HG03060 (cell line): Measurements from ENCODE around the gene SLC25A21.
"Not testable (repeated sequence)": the region's sequence is repeated elsewhere in the genome, so short reads cannot be mapped to it uniquely, and the experiment has no call there.

ENCODE experiments used
- ATAC-seq: cut with Tn5 transposase; IDR thresholded peaks from one replicate; pipeline ENCODE4 v1.9.1; 2021; ENCODE audit warnings: low read depth, moderate number of reproducible peaks; ENCODE audit not compliant: unreplicated experiment

Gene SLC25A21

DNA sequence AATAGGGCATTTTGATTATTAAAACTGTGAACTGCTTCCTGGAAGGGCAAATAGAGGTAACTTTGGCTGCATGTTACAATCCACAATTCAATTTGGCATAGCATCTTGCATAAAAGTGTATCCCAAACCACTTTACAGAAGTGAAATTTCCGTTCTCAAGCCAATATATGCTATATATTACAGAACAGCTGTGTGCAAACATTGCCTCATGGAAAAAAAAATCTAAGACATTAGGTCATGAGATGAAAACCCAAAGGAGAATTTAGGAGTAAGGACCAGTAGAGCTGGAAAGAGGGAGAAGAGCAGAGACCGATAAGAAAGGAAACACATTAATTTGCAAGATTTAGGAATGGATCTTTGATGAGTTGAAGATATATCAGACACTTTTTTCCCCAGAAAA lies 271.6 kb downstream of the SLC25A21 start:
- no peak for ATAC-seq

DNA sequence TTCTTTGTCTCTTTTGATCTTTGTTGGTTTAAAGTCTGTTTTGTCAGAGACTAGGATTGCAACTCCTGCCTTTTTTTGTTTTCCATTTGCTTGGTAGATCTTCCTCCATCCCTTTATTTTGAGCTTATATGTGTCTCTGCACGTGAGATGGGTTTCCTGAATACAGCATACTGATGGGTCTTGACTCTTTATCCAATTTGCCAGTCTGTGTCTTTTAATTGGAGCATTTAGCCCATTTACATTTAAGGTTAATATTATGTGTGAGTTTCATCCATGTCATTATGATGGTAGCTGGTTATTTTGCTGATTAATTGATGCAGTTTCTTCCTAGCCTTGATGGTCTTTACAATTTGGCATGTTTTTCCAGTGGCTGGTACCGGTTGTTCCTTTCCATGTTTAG lies 276.1 kb downstream of the SLC25A21 start:
- ATAC-seq, result not testable (repeated sequence)

DNA sequence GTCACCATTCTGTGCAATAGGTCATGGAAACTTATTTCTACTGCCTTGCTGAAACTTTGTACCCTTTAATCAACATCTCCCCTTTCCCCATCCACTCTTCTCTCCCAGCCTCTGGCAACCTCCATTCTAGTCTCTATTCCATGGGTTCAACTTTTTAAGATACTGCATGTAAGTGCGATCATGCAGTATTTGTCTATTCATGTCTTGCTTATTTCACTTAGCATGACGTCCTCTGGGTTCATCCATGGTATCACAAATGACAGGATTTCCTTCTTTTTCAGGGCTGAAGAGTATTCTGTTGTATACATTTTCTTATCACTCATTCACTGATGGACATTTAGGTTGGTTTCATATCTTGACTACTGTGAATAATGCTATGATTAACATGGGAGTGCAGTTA lies 288.4 kb downstream of the SLC25A21 start:
- ATAC-seq, result no peak

DNA sequence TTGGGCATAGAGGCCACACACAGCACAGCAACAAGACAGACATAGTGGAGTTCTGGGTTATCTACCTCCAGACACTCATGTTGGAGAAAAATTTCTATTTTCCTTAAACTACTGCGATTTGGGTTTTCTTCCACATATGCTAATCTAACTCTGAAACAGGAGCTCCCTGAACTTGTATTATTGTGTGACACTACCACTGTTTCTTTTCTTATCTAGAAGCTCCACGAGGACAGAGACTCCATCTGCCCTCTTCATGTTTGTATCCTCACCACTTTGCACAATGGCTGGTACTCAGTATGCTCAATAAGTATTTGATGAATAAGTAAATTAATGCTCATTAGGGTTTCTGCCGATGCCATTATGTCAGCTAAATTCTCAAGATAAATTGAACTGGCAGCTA lies 292.1 kb downstream of the SLC25A21 start:
- no peak for ATAC-seq

DNA sequence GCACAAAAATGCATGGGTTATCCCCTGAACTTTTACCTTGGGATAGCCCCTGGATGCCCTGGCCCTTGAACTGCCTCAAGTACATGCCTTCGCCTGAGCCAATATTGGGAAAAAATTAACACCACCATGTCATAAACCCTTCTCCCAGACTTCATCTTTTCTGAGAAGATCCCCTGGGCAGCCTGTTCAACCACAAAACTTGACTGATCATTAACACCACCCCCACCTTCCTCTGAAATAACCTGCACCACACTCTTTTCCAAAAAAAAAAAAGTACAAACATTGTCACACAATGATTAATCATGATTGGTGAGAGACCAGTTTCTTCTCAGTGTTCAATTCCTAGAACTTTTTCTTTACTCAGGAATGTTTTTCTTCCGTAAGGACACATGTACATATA lies 292.8 kb downstream of the SLC25A21 start:
- ATAC-seq, result no peak

DNA sequence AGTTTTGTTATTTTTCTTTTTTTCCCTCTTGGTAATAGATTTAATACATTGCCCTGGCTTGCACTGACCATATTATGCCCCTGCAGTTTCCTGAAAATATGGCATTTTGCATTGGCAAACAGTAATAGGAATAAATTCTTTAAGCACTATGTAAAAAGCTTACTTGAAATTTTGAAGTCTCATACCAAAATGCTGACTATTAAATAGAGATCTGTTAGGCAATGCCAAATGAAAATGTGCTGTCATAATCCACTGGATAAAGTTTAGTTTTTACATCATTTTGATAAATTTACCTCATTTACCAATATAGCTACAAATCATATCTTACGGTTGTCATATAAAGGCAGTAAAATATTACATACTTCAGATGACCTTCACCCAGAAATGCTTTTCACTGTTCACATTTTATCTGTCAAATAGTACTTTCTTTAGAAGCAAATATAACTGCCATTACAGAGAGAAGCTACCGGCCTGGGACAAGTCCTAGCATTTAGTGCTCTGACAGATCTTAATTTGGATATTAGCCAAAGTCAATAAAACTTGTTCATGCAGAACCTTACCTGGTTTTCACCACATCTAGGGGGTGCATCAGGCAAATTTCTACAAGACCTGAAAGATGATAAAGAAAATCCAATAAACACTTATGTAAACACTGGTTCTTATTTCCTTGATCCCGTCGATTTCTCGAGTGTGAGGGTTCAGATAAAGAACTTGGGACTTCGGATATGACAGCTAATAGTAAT lies 297.8 kb downstream of the SLC25A21 start:
- no peak for ATAC-seq

DNA sequence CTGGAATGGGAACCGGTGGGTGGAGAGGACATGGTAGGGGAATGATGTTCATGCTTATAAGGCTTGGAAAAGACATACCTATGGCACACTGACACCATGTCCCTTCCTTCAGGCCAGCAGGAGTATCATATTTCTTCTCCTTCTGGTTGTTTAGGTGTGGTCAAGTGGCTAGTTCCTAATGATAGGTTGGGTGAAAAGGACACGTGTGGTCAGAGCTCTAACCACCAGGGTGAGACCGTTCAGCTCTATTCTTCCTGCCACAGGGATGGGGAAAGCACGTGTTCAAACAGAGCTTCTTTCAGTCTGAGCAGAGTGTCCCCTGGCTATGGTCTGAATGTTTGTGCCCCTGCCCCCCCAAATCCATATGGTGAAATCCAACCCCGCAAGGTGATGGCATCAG lies 301.6 kb downstream of the SLC25A21 start:
- no peak for ATAC-seq

DNA sequence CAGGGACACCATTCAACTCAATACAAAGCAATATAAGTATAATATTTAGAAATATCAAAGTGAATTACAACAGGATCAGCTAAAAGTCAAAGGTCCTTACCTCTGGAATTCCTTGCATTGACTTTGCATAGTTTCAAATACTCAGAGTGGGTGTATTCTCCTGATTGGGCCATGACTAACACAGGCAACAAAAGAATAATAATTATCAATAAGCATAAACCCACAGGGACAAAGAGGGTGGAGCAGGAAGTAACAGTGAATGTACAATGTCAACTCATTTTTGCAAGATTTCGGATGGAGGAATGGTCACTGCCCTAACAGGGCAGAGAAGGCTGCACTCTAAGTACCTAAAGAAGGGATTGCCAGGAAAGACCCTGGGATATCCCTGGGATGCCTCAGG lies 303.3 kb downstream of the SLC25A21 start:
- no peak for ATAC-seq

DNA sequence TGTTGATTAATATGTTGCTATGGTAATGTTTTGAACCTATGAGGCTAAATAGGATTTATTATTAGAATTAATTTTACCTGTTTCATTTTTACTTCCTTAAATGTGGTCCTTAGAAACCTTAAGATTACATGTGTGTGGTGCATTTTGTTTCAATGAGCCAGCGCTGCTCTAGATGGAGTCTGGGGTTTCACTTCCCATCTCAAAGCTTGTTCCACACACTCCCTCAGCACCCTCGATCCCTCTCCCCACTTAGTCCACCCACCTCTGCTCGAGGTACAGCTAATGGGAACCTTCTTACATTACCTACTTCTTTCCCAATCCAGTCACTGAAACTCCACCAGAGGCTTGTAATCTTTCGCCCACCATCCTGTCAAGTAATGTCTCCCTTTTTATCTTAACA lies 305.5 kb downstream of the SLC25A21 start:
- no peak for ATAC-seq

DNA sequence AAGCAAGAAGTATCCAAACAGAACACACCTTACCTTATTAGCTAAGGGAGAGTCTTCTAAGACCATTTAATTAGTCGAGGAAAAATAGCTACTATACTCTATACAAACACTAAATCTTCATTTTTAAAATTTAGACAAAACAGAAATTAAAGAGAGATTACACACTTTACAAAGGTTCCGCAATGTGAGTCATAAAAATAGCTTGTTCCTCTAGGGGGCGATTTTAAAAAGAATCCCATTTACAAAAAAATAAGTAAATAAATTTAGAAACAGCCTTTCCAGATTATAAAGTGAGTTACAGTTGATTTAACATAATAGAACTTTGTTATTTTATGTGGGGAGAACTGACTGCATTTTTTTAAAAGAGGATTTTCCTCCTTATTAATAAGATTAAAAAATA lies 309.1 kb downstream of the SLC25A21 start:
- no peak for ATAC-seq

DNA sequence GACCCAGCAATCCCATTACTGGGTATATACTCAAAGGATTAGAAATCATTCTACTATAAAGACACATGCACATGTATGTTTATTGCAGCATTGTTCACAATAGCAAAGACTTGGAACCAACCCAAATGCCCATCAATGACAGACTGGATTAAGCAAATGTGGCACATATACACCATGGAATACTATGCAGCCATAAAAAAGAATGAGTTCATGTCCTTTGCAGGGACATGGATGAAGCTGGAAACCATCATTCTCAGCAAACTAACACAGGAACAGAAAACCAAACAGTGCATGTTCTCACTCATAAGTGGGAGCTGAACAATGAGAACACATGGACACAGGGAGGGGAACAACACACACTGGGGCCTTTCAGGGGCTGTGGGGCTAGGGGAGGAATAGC lies 310.2 kb downstream of the SLC25A21 start:
- not testable (repeated sequence) for ATAC-seq

DNA sequence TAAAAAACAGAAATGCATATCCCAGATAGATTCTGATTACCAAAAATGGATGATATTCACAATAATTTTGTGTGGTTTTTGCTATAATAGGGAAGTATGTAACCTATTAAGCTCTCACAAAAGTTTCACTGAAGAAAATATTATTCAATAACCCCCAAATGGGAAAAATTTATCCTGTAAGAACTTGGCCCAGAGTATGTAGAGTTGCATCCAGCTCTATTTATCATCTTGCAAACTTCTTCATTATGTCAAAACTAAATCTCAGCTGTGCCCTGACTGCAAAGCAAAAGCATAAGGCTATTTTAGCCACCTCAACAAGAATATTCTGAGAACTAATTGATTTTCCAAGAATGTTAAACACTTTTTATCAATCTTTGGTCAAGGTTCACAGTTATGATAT lies 311.6 kb downstream of the SLC25A21 start:
- no peak for ATAC-seq

DNA sequence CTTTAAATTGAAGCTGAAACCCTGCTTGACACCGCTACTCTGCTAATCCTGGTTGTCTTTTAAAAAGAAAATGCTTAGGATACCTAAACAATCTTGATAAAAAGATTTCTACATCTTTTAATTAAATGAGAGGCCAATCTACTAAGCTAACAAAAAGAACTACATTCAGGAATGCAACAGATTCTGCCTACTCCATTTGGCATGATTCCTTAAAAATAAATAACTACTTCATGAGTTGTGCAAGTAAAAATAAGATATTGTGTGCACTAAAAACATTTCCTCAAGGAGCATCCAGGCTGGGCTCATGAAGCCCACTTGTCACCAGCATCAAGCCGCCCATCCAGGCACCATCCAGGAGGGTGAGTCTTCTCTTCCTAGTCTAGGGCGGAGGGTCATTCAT lies 313.3 kb downstream of the SLC25A21 start:
- no peak for ATAC-seq

DNA sequence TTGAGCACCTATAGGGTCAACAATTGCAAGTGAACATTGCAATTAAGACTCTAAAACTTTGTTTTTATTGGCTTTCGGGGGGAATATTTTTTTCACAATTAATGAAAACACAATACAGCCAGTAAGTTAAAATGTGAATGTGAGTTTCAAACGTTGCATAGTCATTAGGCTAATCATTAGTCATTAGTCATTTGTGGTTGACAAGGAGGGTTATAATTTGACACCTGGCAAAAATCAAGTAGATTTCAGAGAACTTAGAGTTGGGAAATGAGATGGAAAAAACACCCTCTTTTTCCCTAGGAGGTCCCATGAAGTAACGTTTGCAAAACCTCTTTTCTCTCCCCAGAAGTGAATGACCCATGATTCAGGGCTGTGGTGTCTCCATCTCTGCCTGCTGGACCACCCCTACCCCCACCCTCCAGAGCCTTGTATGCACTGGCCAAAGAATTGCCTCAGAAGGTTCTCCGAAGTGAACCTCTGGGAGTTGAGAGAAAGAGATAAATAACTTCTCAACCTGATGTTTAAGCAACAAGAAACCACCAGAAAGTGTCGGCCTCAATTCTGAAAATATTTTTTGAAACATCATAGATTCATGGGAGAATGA lies 314.5 kb downstream of the SLC25A21 start:
- no peak for ATAC-seq

DNA sequence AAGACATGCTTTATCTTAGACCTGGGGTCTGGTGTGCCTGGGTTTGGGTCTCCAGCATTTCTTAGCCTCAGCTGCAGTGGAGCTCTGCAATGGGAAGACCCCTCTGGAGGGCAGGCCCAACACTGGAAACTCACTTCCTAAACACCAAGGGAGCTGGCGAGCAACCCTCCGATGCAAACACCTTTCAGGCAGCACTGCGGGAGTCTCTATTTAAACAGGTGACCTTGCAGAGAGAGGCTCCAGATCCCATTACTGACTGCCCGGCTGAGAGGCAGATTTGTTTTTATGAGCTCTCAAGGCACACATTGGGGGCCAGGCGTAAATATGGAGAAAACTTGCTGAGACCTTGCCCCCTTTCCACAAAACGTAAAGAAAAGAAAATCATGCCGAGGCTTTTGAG lies 315.3 kb downstream of the SLC25A21 start:
- ATAC-seq, result no peak

DNA sequence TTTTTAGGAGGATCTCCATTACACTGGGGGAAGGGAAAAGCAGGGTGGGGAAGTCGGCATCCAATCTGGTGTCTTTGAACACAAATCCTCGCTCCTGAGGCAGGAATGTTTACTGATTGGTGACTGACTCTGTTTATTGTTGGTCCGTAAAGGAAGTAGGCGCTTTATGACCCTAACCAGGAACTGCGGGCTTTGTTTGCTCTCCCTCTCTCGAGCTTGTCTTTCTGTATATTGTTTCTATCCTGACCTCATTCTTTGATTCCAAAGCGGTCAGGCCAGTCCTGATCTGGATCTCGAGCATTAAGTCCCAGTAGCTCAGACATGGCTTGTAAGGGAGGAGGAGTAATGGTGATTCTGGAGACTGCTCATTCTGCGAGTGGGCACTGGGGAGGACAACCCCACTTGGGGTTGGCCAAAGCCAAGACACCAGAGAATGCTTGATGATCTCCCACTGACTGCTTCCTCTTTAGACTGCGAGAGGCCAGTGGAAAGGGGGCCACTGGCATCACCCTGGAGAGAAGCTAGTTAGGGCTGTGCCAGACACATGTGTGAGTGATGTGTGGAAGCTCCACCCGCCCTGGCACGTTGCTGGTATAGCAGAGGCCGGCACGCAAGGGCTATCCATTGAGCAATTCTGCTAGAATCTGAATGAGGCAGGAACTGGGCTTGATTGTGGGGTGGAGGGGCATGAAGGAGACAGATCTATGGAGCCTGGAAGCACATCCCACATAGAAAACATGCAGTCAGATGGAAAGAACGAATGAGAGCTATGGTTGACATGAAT lies 316.1 kb downstream of the SLC25A21 start:
- no peak for ATAC-seq

DNA sequence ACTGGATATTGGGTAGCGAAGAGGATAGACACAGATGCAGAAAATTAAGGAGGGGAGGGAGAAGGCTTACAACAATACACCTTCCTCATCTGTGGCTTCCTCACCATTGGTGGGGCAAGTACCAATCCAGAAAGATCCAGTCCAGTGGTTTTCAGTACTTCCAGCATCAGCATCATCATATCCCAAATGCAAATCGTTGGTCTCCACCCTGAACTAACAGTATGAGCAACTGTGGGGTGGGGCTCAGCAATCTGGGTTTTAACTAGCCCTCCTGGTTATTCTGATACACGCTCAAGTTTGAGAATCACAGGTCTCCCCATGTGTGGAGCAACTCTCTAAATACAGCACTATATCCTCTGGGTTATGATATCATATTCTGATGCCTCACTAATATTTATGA lies 317.0 kb downstream of the SLC25A21 start:
- ATAC-seq, result no peak

DNA sequence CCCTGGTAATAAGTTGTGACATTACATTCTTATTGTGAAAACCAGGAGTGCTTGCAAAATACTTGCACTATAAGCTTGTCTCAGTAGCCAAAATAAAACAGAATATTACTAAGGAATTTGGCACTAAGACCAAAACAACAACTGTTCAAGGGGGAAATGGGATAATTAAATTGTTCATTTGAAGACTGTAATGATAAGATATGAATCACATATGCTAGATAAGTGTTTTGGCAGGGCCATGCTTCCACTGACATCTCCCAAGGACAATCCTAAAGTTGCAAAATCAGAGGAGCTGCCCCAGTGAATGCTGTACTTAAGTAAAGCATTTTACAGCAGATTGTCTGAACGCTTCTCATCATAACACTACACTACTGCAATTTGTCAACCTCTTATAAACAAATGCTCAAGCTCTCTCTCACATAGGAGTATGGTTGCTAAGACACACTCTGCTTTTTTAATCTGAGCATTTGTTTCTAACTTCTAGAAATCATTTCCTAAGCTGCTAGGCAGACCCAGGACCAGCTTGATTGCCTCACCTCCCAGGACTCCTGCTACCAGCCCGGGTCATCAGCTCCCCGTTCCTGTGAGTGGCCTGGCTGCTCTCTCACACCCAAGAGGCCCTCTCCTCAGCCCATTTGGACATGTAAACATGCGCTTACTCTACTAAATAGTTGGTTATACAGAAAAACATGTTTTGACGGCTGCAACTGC lies 319.3 kb downstream of the SLC25A21 start:
- ATAC-seq, result no peak

DNA sequence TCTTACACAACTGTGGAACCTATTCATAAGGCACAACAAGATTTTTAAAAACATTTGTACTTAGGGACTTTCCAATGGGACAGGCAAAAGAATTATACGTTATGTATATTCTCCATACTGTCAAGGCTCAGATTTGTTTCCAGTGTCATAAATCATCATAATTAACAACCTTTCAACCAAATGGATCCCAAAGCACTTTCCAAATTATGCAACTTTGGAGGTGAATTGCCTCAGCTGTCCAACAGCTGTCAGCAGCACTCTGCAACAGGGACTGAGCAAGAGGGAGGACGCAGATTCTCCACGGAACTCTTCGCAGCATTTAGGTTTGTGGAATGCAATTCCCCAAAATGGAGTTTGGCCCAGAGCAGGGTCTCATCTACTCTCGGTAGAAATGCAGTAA lies 324.2 kb downstream of the SLC25A21 start:
- ATAC-seq, result no peak

DNA sequence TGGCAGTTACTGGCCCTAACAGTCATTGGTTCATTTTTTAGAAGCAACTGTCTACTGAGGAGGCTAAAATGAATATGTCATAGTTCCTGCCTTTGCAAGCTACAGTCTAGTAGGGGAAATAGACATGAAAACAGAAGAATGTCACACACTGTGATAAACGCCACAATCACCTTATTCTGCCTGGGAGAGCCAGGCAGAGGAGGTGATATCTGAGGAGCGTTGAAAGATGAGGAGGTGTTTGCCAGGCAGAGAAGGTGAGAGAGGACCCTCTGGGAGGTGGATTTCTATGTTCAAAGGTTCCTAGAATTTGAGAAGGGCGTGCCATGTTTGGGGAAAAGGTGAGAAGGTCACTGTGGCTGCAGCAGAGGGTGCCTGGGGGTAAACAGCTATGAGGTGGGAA lies 325.0 kb downstream of the SLC25A21 start:
- no peak for ATAC-seq

DNA sequence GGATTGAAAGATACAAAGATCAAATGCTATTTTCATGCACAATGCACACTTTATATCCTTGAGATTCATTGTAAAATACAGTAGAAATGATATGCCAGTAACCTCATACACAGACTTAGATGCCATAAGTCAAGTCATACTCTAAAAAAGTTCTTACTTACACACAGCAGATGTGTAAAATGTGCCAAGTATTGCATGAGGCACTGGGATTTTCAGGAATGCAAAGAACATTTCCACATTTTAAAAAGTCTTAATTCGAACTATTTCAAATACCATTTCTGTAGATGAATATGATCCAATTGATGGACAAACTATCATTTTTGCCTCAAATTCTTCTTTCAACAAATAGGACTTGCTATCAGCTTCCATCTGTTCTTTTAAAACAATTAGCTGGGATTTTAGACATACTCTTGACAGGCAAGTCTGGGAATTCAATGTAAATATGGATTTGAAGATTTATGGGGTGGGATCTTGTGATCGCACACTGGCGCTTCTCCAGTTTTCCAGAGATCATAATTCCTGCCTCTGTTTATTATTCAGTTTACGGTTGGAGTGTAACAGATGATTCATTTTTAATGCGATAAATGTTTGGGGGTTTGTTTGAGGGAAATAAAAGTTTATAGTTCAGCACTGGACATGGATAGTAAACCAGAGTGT lies 326.9 kb downstream of the SLC25A21 start:
- ATAC-seq, result no peak
